Panc1 (cell line): ENCODE data around the gene TMPRSS11D.

Experiments used
- CTCF ChIP-seq: fragments of 450-650 bp; IDR thresholded peaks from 2 replicates; pipeline ENCODE4 v1.5.1; 2017; ENCODE audit warnings: mild to moderate bottlenecking
- POLR2AphosphoS5 ChIP-seq: IDR thresholded peaks from 2 replicates; pipeline ENCODE4 v1.6.1; 2012; ENCODE audit warnings: mild to moderate bottlenecking, low read depth, low read length, moderate library complexity
- SIN3A ChIP-seq: IDR thresholded peaks from 2 replicates; pipeline ENCODE4 v1.6.1; 2012; ENCODE audit warnings: low read depth, mild to moderate bottlenecking, low read length, moderate library complexity, borderline replicate concordance; ENCODE audit not compliant: insufficient read depth

GRCh38 chr4:67886281-67886680 is 2.5 kb upstream of the TMPRSS11D start:
- TF ChIP-seq CTCF (no peak), POLR2AphosphoS5 (no peak), SIN3A (no peak)
